ENCODE measurements around the gene NR5A2.

DNA sequence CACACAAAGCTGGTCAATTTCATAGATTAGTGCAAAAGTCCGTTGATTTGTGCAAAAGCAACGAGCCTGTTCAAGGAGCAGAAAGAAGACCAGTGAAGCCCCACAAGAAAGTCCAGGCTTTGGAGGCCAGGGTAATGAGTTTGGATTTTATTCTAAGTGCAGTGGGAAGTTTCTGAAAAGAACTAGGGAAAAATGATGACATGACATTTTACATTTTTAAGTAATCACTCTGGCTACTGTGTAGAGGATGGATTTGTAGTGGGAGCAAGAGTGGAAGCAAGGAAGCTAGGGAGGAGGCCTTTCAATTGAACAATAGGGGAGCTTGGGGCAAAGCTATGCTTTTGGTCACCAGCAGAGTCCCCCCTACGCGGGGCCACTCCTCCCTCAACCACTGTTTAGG lies 196.1 kb downstream of the NR5A2 start:
- TF ChIP-seq, protein P1, sequence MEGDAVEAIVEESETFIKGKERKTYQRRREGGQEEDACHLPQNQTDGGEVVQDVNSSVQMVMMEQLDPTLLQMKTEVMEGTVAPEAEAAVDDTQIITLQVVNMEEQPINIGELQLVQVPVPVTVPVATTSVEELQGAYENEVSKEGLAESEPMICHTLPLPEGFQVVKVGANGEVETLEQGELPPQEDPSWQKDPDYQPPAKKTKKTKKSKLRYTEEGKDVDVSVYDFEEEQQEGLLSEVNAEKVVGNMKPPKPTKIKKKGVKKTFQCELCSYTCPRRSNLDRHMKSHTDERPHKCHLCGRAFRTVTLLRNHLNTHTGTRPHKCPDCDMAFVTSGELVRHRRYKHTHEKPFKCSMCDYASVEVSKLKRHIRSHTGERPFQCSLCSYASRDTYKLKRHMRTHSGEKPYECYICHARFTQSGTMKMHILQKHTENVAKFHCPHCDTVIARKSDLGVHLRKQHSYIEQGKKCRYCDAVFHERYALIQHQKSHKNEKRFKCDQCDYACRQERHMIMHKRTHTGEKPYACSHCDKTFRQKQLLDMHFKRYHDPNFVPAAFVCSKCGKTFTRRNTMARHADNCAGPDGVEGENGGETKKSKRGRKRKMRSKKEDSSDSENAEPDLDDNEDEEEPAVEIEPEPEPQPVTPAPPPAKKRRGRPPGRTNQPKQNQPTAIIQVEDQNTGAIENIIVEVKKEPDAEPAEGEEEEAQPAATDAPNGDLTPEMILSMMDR (IDR thresholded peaks at IDR 0.05; ENCODE audit: low read length): no peak
- TF ChIP-seq EZH2 (IDR thresholded peaks at IDR 0.05; ENCODE audit: borderline replicate concordance, low read length): no peak

All from OCI-LY1 (cell line).